ENCODE data around the gene KCNQ2.

DNA sequence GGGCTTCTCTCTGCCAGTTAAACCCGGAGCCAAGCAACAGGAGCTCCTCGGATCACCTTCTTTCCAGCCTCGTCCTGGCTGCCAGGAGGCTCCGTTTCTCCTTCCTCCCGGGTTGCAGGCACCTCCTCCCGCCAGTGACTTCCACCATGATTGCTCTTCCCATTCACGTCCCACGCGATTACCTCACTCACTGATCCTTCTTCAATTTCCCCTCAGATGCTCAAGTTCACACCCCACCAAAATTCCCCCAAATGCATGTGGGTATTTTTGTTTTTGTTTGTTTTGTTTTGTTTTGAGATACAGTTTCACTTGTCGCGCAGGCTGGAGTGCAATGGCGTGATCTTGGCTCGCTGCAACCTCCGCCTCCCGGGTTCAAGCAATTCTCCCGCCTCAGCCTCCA lies 25.1 kb downstream of the KCNQ2 start:
- TF ChIP-seq, protein P1, sequence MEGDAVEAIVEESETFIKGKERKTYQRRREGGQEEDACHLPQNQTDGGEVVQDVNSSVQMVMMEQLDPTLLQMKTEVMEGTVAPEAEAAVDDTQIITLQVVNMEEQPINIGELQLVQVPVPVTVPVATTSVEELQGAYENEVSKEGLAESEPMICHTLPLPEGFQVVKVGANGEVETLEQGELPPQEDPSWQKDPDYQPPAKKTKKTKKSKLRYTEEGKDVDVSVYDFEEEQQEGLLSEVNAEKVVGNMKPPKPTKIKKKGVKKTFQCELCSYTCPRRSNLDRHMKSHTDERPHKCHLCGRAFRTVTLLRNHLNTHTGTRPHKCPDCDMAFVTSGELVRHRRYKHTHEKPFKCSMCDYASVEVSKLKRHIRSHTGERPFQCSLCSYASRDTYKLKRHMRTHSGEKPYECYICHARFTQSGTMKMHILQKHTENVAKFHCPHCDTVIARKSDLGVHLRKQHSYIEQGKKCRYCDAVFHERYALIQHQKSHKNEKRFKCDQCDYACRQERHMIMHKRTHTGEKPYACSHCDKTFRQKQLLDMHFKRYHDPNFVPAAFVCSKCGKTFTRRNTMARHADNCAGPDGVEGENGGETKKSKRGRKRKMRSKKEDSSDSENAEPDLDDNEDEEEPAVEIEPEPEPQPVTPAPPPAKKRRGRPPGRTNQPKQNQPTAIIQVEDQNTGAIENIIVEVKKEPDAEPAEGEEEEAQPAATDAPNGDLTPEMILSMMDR (IDR thresholded peaks at IDR 0.05; ENCODE audit: low read depth, low read length), result no peak
- no peak for TF ChIP-seq EZH2phosphoT487 (IDR thresholded peaks at IDR 0.05; ENCODE audit: low read depth)

Data from OCI-LY3 (cell line).